Ascending aorta (tissue), 2 donors: Measurements from ENCODE around the gene SORCS3. TPM values are rescaled to one million over a fixed set of nuclear protein-coding genes. Genes with fewer than 3 reads are reported as not detected.

Experiments used
- DNase-seq, 2 donors: peaks; one replicate each; pipeline ENCODE4 v3.0.0-alpha.2; 2019; ENCODE audit warnings: low spot score in 2 of 2
- H3K27ac ChIP-seq, 2 donors: fragments of 200-600 bp; sonication (generic); one replicate each; pipeline ENCODE4 v1.5.1; 2016 to 2017; ENCODE audit warnings: mild to moderate bottlenecking in 1 of 2
- H3K27me3 ChIP-seq: fragments of 200-600 bp; sonication (generic); one replicate; pipeline ENCODE4 v1.5.1; 2017
- H3K36me3 ChIP-seq, 2 donors: fragments of 200-600 bp; sonication (generic); one replicate each; pipeline ENCODE4 v1.5.1; 2016
- H3K4me1 ChIP-seq, 2 donors: fragments of 200-600 bp; sonication (generic); one replicate each; pipeline ENCODE4 v1.5.1; 2016 to 2017; ENCODE audit warnings: mild to moderate bottlenecking in 1 of 2
- H3K4me3 ChIP-seq, 2 donors: fragments of 200-600 bp; sonication (generic); one replicate each; pipeline ENCODE4 v1.5.1; 2016 to 2017; ENCODE audit warnings: mild to moderate bottlenecking in 1 of 2
- H3K9me3 ChIP-seq, 2 donors: fragments of 200-600 bp; sonication (generic); one replicate each; pipeline ENCODE4 v1.5.1; 2016
- CTCF ChIP-seq, 3 experiments: fragments of 200-600 bp in 2 of 3; fragments of 450-650 bp in 1 of 3; sonication (generic) in 2 of 3; IDR thresholded peaks; one replicate each; pipeline ENCODE4 v1.5.1; 2016 to 2019; ENCODE audit warnings: antibody characterized with exemption in 3 of 3, mild to moderate bottlenecking in 1 of 3, moderate library complexity in 1 of 3
- intact Hi-C: fragments of 100-400 bp; cut with DNase I; formaldehyde crosslinking; loops from one replicate; pipeline ENCODE4 v1.15.1; 2023
- total RNA-seq: library from RNA; depleted of rRNA; stranded (reverse); fragments of >200 nt; gene quantifications from one replicate; pipeline ENCODE4 v1.1.0, GENCODE V29; 2016

SORCS3 gene
- total RNA-seq, 1 donor from 2014 or later = not detected

GRCh38 chr10:104938031-104938430 lies 296.9 kb downstream of the SORCS3 start:
- no peak overlapping the region for H3K27ac ChIP-seq
- H3K4me1 ChIP-seq = no peaks in the 10 kb centered on the region
- no peaks in the 10 kb centered on the region for H3K27me3 ChIP-seq
- no peaks in the 10 kb centered on the region for H3K9me3 ChIP-seq
- no peak overlapping the region for H3K4me3 ChIP-seq
- DNase-seq = no peak
- no peaks in the 10 kb centered on the region for H3K36me3 ChIP-seq
- TF ChIP-seq CTCF (IDR thresholded peaks at IDR 0.05) = no peak
- intact Hi-C loops = no loop called here

- Histone ChIP-seq H3K4me3 (no peak overlapping the region), H3K4me1 (no peaks in the 10 kb centered on the region), H3K27ac (no peak overlapping the region), H3K36me3 (no peaks in the 10 kb centered on the region), H3K9me3 (no peaks in the 10 kb centered on the region), H3K27me3 (no peaks in the 10 kb centered on the region)
- intact Hi-C loops = no loop called here
- no peak for TF ChIP-seq CTCF (IDR thresholded peaks at IDR 0.05)
- no peak for DNase-seq
Observed at GRCh38 chr10:104941662-104942061, 300.6 kb downstream of the SORCS3 start.

DNA sequence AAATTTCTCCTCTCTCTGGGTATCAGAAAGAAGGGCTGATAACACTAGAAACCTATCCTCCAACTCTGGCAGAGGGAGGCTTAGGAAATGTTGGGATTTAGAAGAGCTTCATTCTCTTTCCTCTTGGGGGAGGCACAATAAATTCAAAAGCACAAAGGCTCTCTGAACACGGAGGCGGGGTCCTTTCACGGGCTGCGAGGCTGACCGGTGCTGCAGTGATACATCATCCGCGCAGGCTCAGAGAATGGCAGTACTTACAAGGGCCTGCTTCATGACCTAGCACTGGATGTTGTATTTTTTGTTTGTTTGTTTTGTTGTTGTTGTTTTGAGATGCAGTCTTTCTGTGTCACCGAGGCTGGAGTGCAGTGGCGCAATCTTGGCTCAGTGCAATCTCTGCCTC lies 306.2 kb downstream of the SORCS3 start:
- Histone ChIP-seq H3K4me1 (no peaks in the 10 kb centered on the region), H3K27ac (no peak overlapping the region), H3K27me3 (no peaks in the 10 kb centered on the region), H3K4me3 (no peak overlapping the region), H3K36me3 (no peaks in the 10 kb centered on the region), H3K9me3 (no peaks in the 10 kb centered on the region)
- TF ChIP-seq CTCF (IDR thresholded peaks at IDR 0.05) = no peak
- intact Hi-C loops = no loop called here
- no peak for DNase-seq

DNA sequence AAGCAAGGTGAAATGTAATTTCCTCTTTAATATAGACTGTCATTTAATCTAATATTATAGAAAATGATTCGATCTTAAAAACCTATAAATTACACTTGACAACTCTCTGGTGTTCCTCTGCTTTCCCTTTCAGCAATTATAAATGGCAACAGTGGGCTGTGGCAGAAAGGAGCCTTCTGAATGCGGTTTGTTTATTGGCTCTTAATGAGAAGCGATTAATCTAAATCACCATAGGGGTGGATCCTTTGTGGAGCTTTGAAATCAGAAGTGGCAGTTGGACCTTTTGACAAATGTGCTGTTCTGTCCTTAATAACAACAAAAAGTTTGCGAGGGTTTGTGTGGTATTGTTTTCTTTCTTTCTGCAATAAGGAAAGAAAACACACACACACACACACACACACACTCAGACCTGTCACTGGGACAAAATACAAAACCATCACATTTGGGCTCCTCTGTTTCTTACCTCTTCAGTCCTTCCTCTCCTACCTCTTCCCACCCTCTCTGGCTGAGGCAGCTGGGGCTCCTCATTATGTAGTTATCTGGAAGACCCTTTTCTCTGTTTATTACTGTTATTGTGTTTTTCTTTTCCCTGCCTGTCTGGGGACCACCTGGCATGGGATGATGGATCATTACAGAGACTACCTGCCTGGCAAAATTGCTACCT lies 316.2 kb downstream of the SORCS3 start:
- no peak overlapping the region for H3K27ac ChIP-seq
- H3K4me1 ChIP-seq = no peaks in the 10 kb centered on the region
- intact Hi-C loops = no loop called here
- H3K27me3 ChIP-seq = no peaks in the 10 kb centered on the region
- no peak for TF ChIP-seq CTCF (IDR thresholded peaks at IDR 0.05)
- no peak overlapping the region for H3K4me3 ChIP-seq
- no peaks in the 10 kb centered on the region for H3K36me3 ChIP-seq
- no peak for DNase-seq
- H3K9me3 ChIP-seq = no peaks in the 10 kb centered on the region

DNA sequence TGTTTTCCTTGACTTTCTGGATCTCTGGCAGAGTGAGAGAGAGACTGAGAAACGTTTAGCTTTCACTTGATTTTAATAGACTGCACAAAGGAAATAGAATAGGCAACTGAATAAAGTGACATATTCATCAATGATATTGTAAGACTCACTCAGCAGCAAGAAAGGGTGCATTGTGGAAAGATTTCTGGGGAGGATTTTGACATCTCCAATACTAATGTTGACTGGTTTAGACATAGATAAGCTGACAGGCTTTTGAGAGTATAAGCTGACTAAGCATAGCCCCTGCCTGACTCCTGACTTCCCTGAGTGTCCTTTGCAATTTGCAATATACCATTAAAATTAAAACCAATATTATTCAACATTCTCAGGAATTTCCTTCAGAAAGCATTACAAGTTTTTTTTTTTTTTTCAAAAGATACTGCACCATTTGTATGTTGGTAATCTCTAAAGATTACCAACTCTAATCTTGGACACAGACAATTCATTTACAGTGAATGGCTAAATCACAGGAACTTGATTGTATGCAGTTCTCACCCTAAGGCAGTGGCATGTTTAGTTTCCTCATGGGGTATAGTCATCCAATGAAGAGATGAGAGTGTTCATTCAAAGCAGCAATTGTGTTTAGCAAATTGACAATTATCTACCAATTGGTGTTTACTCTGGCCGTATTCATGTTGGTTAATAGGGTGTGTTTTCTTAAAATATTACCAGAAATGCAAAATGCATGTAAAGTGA lies 325.6 kb downstream of the SORCS3 start:
- Histone ChIP-seq H3K36me3 (no peaks in the 10 kb centered on the region), H3K27ac (no peak overlapping the region), H3K27me3 (no peaks in the 10 kb centered on the region), H3K4me1 (no peaks in the 10 kb centered on the region), H3K9me3 (no peaks in the 10 kb centered on the region), H3K4me3 (no peak overlapping the region)
- intact Hi-C loops = no loop called here
- no peak for TF ChIP-seq CTCF (IDR thresholded peaks at IDR 0.05)
- DNase-seq = no peak
